HG02885 (cell line): Measurements from ENCODE around the gene TFAP2A.

Source experiments
- ATAC-seq: cut with Tn5 transposase; IDR thresholded peaks from one replicate; pipeline ENCODE4 v1.9.1; 2021; ENCODE audit warnings: mild to moderate bottlenecking; ENCODE audit not compliant: unreplicated experiment, poor library complexity

TFAP2A gene

DNA sequence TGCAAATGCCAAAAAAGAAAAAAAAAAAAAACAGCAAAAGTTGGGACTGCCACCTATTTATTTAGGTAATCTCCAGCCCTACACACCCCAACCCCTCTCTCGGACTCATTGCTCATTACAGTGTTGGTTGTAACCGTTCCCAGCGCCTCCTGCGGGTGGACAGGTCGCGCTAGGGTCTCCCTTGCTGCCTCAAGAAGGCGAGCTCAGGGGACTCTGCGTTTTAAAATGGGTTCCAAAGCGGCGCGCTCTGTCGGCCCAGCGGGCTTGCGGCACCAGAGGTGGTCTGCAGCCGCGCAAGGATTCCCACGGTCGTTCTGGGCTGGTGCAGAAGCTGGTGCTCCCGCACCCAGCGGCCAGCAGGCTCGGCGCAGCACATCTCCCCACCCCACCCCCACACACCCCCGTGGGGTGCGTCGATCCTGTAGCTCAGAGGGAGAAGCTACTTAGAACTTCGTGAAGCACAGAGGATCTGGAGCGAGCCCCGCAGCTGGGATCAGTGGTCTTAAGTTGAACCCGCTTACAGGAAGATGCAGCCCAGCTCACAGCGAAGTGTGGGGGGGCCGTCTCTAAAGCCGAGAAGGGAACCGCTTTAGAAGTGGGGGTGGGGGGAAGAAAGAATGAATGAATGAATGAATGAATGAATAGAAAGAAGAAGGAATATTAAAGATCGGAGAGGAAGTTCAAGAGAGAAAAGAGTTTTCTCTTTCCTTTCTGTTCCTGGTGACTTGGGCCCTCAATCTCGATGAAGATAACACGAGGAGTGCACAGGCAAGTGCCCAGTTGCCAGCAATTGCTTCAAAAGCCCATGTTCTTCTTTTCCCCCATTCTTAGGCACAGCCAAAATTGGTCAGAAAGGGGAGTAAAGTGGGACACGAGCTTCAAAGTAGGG lies 780 bp downstream of the TFAP2A start:
- peak; percentile 25 for ATAC-seq

DNA sequence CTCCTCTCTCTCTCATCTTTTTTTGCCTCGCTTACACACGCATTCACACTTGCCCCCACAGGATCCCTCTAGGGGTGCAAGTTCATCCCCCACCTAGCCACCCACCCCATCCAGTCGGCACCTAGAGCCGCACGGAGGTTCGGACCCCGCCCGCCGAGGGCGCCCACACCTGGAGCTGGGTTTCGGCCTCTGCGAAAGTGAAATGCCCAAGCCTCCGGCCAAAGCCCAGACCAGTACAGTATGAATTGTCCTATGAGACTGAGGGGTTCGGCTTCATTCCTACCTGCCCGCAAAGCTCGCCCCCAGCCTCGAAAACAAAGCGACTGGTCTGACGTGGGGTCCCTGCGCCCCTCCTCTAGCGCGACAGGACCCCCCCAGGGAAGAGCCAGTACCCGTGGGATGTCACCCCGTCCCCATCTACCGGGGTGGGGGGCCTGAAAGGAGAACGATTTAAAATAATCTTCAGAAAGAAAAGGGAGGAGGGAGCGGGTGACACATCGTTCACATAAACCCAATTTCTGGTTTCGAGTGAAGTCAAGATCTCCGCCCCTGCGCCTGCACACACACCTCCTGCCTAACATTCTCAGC lies 1.5 kb downstream of the TFAP2A start:
- peak; percentile 13 for ATAC-seq

DNA sequence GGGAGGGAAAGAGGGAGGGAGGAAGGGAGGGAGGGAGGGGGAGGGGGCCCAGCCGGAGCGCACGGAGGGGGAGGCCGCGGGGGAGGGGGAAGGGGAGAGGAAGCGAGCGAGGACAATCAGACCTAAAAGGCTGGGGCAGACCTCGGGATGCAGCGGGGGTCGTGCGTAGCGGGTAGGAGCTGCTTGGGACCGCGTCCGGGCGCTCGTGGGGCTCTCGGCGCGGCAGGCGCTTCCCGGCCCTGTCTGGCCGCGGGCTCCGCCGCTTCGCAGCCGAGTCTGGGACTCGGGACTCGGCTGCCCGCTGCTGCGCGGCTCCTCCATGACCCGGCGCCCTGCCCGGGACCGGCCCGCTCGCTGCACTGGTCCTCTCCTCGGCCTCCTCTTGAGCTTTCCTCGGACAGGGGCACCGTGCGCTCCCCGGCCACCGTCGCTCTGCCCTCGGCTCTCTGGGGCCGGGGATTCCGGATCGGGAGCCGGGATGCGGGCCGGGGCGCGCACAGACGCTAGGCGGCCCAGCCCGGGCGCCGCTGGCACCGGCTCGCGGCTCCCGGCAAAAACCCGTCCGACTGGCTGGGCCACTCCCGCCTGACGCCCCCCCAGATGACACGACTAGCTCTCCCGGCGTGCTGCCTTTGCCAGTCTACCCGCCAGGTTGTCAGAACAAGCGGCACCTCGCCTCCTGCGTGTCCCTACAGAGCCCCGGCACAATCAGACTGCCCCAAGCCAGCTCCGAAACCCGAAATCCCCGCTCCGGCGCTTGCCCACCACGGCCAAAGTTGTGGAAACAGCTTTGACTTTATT lies 2.2 kb downstream of the TFAP2A start:
- peak; percentile 37 for ATAC-seq

- ATAC-seq, result peak; percentile 51
Observed at GRCh38 chr6:10411971-10412460, 2.9 kb downstream of the TFAP2A start.

GRCh38 chr6:10411131-10411970 lies 3.5 kb downstream of the TFAP2A start:
- peak; percentile 3 for ATAC-seq

DNA sequence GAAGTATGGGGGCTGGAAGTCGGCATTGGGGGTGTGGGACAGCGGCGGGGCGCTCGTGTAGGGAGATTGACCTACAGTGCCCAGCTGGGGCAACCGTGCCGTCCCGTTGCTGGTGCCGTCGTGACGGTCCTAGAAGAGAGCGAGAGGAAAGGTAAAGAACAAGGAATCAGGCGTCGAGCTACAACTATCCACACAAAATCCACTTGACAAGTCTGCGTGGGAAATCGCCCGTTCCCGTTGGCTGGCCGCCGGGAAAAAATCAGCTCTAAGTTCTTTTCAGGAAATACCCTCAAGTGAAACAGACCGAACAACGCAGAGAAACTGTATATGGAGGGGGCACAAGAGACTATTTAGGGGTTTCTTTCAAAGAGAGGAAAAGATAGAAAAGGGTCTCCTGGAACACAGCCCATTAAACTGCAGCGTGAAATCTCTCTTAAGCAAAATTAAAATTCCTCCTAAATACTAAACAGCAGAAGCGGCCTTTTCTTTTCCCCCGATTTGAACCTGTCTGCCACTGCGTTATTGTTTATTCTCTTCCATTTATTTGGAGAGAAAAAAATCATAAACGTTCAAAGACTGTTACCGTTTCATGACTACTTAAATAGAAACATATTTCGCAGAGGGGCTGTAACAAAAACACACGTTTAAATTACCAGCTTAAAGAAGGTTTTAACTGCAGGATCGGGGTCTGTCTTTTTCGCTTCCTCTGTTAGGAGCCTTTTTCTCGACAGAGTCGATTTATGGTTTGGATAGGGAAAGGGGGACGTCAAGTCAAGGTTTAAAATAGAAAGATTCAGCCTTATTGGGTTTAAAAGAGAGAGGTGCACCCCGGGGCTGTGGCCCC lies 4.4 kb downstream of the TFAP2A start:
- no peak for ATAC-seq

GRCh38 chr6:10409731-10410206 lies 5.1 kb downstream of the TFAP2A start:
- no peak for ATAC-seq

DNA sequence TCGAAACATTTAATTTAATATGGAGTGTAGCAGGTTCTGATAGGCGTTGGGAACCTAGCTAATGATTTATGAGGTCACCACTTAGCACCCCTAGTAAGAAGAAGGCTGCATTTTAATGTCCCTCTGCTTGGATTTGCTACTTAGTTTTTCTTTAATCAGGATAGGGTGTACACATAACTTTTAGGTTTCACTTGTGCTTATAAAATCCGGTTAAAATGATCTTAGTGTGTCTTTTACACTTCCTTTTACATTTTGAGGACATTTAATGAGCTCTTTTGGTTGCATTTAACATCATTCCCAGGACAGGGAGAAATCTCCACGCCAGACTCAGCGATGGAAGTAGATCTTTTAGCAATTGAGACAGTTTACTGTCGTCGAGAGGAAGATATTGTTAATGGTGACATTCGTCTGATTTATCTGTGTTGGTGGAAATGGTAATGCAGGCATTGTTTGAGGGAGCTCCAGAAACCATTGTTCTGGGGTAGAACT lies 5.6 kb downstream of the TFAP2A start:
- no peak for ATAC-seq

- ATAC-seq, result no peak
Observed at GRCh38 chr6:10408457-10408856, 6.4 kb downstream of the TFAP2A start.

DNA sequence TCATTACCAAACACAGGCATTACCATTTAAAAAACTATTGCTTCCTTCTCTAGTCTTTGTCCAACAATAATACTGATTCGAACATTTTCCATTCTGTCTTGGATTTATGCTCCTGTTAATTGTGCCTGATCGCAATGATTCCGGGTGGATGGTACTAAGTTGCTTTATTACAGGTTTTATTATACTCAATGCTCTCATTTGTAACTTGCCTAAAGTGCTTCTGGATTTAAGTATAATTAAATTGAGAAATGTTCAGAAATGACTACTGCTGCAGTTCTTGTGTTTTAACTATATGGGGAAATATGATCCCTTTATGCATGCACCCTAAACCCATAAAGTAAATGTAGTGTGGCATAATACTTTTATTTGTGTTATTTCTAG lies 7.2 kb downstream of the TFAP2A start:
- no peak for ATAC-seq

GRCh38 chr6:10407018-10407673 lies 7.7 kb downstream of the TFAP2A start:
- ATAC-seq, result no peak

DNA sequence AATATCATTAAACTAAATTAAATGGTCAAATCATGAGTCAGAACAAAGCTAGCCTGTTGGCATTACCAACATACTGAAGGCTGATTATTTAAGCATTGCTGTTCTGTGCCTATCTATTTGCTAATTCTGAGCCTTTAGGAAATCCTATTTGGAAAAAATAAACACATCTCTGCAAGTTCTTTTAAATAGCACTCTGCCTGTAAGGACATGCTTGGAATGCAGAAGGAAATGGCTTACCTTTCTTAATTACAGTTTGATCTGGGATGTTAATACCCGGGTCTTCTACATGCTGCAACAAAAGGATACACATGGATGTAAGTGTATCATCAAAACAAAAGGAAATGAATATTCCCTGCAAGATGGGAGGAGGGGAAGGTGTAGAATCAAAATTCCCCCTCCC lies 8.3 kb downstream of the TFAP2A start:
- no peak for ATAC-seq

DNA sequence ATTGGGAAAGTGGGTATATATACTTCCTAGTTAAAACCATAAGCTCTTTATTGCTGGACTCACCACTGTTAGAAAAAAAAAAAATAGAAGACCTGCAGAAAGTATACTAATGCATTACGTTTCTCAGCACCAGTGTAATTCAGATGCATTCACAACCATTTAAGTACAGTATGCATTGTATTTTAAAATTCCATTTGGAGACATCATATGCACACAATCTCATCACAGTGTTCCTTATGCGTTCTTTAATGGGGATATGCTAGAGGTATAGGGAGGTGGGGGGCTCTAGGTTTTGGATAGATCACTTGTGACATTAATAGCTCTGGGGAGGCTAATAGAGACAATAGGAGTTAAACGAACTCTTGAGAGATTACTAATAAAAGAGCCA lies 9.4 kb downstream of the TFAP2A start:
- ATAC-seq, result no peak

GRCh38 chr6:10404799-10405512 lies 9.9 kb downstream of the TFAP2A start:
- no peak for ATAC-seq

DNA sequence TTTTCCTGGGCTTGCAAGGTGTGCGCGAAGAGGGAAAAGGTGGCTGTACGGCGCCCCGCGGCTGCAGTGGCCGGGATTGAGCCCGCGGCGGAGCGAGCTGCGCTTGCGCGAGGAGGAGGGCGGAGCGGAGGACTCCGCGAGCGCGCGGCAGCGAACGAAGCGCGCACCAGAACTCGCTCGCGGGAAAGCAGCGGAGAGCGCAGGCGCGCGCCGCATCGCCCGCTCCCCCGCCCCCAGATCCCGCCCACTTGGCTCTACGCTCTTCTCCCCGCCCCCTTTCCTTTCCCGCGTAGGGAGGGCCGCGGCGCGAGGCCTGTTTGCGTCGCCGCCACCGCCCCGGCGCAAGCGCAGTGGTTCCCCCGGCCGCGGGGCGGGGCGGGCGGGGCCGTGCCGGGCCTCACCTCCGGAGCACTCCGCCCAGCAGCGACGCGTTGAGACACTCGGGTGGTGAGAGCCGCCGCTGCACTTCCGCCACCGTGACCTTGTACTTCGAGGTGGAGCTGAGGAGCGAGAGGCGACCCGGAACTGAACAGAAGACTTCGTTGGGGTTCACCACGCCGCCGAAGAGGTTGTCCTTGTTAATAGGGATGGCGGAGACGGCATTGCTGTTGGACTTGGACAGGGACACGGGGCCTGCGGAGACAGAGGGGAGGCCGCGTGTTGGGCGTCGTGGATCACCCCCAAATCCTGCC lies 10.6 kb downstream of the TFAP2A start:
- peak; percentile 95 for ATAC-seq

GRCh38 chr6:10403385-10404106 lies 11.3 kb downstream of the TFAP2A start:
- peak; percentile 28 for ATAC-seq
